G401.6 (cell line): ENCODE measurements around the gene TSLP.

ENCODE experiments used
- FAIRE-seq: peaks from 2 replicates; lab custom pipeline; 2012; peaks lifted over from hg19 to GRCh38; lab: Jason Lieb, UNC

The TSLP gene

DNA sequence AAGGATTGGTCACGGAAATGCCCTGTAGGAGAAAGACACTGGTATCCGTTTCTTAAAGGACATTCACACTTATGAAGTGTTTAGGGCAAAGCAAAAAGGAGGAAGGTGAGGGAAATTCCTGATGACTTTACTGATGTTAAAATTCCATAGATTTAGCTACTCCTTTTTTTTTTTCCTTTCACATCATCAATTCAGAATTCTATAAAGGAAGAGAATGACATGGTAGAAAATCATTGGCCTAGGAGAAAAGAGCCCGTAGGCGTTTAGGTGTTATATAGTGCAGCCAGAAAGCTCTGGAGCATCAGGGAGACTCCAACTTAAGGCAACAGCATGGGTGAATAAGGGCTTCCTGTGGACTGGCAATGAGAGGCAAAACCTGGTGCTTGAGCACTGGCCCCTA is at the start of gene TSLP:
TSS of gene TSLP (plus strand) at position 301 of the 400 bp plus-strand sequence. CDS start 178 bp downstream, outside the sequence.
- no peak for FAIRE-seq

DNA sequence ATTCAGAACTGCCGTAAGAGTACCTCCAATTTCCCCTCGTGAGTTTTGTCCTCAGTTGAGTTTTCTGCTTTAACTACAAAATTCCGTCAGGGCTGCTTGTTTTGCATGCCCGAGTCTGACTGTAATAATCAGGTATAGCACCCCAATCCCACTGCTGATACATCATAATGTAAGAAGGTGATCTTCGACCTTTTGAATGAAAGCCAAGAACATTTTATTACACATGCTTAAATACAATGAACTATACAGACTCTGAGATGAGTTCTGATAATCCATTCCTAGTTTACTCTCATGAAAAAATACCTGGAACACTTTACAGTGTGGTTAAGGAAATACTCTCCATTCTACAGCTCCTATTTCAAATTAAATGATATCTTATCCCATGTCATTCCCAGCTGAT is 49.2 kb upstream of the TSLP start:
- no peak for FAIRE-seq

GRCh38 chr5:111028865-111029264 is 42.6 kb upstream of the TSLP start:
- no peak for FAIRE-seq

DNA sequence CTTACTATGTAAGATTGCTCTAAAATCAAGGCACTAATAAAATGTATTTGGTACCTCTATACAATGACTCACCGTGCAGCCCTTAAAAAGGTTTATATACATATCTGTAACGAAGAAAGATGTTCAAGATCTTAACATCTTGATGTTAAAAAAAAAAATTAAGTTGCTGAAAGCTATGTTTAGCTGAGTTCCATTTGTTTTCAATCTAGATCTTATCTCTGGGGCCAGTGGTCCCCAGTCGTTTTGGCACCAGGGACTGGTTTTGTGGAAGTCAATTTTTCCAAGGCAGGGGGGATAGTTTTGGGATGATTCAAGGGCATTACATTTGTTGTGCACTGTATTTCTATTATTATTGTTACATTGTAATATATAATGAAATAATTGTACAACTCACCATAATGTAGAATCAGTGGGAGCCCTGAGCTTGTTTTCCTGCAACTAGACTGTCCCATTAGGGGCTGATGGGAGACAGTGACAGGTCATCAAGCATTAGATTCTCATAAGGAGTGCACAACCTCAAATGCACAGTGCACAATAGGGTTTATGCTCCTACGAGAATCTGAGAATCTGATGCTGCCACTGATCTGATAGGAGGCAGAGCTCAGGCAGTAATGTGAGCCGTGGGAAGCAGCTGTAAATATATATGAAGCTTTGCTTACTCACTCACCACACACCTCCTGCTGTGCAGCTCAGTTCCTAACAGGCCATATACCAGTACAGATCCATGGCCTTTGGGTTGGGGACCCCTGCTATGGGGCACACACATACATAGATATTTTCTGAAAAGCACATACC is 27.6 kb upstream of the TSLP start:
- no peak for FAIRE-seq

DNA sequence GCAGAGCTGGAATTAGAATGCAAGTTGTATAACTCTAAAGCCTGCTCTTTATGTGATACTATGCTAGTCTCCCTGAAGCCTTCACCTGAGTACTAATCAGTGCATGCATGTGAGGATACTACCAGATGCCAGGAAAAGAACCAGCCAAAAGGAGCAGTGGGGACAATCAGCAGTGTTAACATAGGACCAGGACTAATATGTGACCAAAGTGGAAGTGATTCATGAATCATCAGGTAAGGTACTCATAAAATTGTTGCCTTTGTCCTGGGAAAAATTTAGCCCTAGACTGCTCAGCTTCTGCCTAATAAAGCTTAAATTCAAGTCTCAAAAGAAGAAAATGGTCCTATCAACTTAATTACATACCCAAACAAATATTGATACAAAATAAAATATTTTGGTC is 13.4 kb upstream of the TSLP start:
- no peak for FAIRE-seq

DNA sequence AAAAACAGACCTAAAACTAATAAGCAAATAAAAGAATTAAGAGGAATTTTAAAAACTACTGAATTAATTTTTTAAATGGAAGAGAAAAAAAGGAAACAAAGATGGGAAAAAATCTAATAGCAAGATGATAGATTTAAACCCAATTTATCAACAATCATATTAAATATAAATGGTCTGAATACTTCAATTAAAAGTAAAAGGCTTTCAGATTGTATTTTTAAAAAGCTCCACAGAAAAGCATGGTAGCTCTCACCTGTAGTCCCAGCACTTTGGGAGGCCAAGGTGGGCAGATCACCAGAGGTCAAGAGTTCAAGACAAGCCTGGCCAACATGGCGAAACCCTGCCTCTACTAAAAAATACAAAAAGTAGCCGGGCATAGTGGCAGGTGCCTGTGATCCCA is 11.3 kb upstream of the TSLP start:
- FAIRE-seq, result no peak

DNA sequence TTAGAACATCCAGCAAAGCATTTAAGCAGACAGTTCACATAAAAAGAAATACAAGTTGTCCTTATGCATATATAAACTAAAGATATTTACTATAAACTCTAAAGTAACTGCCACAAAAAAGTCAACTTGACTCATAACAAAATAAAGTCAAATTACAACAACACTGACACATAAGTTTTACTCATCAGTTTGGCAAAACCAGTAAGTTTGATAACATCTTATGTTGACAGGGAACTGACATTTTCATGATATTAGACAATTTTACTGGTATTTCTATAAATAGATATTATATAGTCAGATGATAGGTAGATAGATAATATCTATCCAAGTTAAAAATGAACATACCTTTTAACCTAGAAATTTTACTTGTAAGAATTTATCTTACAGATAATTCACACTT is 9.9 kb upstream of the TSLP start:
- FAIRE-seq, result no peak

DNA sequence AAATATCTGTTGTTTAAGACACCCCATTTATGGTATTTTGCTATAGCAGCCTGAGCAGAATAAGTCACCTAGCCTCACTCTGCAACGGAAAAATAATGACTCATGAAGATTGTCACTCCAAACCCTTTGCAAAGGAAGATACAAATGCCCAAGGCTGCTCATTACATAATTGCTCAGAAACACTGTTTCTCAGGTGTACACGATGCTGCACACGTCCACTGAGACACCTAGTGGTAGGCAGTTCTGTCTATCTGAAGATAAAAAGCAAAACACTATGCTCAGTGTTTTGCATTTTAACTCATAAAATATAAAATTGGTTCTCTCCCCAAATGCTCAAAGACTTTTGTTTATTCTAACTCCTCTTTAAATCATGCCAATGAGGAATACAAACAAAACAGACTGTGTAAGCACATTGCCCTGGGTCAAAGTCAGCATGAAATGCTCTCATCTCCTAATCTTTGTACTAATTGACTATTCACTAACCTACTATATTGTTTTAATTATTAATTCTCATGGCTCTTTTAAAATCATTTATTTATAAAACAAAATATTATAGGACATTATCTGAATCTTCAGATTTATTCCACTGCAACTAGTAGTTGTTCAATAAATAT is 7.7 kb upstream of the TSLP start:
- FAIRE-seq, result no peak

DNA sequence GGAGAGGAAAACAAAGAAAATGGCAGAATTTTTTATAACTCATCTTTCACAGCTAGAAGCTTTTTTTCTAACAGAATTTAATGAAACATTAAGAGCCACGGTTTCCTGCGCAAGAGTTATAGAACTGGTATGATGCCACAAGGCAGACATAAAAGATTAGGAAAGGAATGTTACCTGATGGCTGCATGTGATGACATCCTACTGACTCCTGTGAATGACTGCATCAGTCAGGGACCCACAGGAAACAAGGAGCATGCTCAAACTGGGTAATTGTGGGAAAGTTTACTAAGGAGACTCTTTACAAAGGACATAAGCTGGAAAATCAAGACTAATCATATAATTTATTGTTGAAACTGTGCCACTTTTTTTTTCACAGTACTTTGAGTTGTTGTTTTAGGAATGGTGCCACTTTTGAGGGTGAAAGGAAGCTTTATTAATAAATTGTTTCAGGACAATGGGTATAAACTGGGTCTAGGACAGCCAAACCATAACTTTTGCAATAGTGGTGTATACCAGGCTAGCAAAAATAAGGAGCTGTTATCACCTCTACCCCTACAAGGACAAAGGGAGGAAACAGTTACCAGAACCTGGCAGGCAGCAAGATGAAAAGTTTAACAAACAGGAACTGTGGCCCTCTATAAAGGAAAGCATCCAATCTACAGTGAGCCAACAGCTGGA is 5.1 kb upstream of the TSLP start:
- FAIRE-seq, result no peak

DNA sequence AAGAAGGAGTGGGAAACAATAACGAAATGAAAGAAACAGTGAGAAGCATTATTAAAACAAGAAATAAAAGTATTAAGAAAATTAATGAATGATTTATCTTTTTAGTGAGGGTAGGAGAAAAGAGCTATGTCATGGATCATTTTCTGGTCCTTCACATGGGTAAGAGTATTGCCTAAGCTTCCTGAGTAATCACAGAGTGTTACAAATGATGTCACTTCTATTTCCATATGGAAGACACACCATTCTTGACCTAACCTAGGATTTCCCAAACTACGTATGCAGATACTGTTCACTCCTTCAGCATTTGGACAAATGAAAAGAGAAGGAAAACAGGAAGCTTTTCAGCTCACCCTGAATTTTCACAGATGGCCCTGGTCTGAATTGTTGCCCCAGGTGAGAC is 3.3 kb upstream of the TSLP start:
- no peak for FAIRE-seq

DNA sequence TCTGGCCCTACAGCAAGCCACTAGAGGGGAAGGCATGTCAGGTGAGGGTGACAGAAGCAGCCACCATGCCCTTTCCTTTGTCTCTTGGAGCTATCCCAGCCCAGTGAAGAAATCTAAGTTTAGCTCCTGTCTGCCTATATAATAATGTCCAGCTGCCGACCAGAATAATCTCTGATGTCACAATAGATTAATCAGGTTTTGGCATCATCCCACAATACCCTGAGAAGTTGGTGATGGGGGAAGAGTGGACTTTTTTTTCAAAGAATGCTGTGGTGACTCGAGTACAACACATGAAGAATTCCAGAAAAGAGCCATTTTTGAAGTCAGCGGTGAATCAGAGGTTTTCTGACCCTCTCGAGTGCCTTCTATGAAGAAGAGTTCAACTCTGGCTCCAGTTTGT is 1.7 kb upstream of the TSLP start:
- no peak for FAIRE-seq

GRCh38 chr5:111070272-111071134 is 1.0 kb upstream of the TSLP start:
- FAIRE-seq, result no peak

DNA sequence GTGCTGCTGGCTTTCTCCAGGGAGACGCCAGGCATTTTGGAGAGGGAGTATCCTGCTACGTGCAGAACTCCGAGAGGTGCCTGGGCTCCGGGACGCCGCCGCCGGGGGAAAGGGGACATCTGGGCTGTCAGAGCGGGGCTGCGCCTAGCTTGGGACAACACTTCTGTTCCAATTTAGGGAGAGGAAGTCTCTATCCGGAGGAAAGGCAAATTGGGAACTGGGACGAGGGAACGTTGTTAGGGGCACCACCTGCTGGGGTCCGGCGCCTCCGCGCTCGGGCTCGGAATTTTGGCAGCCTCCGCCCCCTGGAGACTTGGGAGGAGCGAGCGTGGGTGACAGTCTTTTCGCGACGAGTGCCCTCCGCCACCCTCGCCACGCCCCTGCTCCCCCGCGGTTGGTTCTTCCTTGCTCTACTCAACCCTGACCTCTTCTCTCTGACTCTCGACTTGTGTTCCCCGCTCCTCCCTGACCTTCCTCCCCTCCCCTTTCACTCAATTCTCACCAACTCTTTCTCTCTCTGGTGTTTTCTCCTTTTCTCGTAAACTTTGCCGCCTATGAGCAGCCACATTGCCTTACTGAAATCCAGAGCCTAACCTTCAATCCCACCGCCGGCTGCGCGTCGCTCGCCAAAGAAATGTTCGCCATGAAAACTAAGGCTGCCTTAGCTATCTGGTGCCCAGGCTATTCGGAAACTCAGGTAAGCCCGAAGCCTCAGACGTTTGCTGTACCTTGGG is 1.6 kb downstream of the TSLP start:
- FAIRE-seq, result no peak

GRCh38 chr5:111074244-111074643 is 2.7 kb downstream of the TSLP start:
- no peak for FAIRE-seq

DNA sequence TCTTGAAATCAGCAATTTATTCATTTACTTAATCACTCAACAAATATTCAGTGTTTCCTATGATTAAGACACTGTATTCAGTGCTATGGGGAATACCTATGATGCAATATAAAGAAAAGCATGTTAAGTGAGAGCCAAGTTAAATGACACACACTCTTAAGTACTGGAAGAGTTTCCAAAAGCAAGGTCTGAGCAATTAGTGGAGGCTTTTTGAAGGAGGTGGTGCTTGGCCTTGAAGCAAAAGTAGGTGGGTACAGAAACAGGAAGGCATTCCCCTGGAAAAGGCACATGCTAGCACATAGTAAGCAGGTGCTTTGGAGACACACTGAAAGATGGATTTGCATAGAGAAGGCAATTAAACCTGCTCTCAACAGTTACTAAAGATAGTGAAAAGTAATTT is 4.0 kb downstream of the TSLP start:
- no peak for FAIRE-seq

DNA sequence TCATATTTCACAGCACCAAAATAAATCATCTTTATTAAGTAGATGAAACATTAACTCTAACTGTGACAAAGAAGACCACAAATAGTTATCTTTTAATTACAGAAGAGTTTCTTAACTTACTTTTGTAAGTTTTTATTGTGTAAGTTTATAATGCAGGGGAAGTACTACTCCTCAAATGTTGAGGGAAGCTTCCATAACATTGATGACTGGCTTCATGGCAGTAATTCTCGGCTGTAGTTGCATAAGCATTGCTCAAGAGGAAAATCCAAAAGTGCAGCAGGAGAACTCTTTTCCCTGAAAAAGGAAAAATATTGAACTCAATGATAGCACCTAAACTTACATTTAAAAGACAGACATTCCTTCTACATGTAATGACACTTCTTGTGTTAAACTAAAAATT is 4.6 kb downstream of the TSLP start:
- no peak for FAIRE-seq

DNA sequence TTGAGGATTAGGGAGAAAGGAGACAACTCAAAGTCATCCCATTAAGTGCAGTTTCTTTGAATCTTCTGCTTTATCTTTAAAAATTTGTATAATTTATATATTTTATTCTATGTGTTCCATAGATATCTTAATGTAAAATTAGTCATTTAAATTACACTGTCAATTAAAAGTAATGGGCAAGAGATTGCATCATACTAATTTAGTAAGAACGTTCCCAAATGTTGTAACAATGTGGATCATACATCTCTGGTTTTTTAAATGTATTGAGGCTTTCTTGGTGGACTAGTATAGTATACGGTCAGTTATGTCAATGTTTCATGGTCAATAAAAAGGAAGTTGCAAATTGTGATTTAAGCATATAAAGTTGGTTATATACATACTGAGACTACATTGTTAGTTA is 6.2 kb downstream of the TSLP start:
- no peak for FAIRE-seq

GRCh38 chr5:111079846-111080245 is 8.3 kb downstream of the TSLP start:
- no peak for FAIRE-seq

DNA sequence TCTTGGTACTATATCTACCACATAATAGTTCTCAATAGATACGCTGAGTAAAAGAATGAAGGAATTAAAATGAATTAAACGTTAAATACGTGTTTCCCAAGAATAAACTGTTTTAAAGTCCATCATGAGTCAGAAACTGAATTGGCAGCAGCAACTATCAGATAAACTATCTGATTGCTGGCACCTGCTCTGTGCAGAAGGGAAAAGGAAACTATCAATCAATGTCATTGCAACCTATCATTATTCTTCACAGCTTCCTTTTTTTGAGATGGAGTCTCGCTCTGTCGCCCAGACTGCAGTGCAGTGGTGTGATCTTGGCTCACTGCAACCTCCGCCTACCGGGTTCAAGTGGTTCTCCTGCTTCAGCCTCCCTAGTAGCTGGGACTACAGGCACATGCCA is 11.8 kb downstream of the TSLP start:
- FAIRE-seq, result no peak

DNA sequence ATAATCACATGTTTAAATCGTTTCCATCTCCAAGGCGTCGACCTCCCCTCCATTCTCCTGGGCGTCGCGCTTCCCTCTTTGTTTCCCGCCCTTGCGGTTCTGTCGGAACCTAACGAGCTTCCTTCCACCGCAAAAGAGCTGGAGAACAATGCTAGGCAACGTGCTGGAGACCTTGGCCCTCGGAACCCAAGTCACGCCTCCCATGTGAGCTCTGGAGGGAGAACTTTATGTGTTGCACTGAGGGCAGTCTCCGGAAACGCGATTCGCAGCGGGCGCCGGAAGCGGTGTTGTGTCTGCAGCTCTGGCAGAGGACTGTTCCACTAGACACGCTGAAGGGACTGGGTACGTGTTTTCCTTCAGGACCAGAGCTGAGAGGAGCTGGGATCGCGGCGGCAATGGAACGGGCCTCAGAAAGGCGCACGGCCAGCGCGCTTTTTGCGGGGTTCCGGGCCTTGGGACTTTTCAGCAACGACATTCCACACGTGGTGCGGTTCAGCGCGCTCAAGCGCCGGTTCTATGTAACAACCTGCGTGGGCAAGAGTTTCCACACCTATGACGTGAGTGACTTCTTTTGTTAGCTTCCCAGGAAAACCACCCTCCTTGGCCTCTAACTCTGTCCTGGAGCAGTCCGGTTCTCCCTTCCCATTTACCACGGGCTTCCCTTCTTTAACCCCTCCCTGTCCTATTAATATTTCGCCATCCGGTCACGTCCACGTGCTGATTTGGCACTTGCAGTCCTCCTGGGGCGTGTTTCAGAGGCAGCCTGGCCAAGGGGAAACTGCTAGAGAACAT is 20.7 kb downstream of the TSLP start, which contains the start of gene WDR36:
TSS of gene WDR36 (plus strand) at position 287 of the 792 bp plus-strand sequence. CDS start at position 396, 109 bp downstream.
- peak; percentile 59 for FAIRE-seq

DNA sequence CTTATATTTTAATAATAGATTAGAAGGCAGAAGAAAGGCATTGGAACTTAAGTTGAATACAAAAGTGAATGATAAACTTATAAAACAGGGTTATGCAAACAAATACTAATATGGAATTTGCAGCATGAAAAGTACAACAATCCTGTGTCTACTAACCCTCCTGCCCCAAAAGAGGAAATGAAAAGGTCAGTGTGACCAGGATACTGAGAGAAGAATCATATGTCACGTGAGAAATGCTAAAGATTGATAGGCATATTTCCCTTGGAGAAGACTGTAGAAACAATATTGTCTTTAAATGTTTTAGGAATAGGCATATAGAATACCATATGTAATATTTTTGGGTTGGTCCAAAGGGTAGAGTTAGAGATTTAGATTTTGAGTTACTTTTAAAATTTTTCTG is 24.5 kb downstream of the TSLP start:
- FAIRE-seq, result no peak
